Measurements from ENCODE around the gene SELENBP1. TPM values are rescaled to one million over a fixed set of nuclear protein-coding genes. Genes with fewer than 3 reads are reported as not detected.

Gene SELENBP1
- total RNA-seq, 2 experiments from 2014 or later = not detected

DNA sequence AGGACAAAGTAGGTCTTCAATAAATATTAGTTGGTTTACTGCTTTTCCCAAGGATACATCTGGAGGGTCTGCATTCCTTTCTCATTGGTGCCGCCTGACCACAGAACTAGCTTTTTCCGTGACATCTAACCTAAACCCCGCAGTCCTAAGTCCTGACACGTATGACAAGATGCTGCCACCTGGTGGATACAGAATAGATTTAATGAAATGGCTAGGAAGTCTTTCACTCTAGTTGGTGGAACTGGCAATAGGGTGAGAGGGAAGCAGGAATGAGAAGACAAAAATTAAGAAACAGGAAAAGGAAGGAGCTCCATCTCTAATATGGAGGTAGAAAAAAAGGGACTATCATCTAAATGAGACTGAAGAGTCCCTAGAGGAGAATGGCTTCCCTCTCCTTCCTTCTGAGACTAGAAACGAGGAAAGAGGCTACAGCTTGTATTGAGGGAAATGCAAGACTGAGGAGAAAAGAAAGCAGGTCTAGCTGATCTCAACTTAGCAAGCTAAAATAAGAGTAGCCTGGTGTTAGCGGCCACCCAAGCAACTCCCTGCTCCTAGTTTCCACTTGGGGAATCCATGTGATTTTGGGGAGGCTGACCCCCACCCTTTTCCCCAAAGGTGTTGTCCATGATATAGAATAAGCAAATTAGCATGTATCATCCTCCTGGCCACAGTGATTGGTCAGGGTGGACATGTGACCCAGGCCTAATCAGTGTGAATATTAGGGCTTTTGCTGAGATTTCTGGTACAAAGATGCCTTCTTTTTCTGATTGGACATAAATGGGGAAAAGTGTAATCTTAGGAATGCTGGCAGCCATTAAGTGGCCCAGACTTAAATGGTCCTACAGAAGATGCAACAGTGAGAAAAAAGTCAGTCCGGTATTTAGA, 31.4 kb downstream of the SELENBP1 start:
- ChIA-PET CTCF (interaction anchor here (0.5 to 11.2 kb wide), 49 partner anchors 8 to 543 kb away, joined by 3 to 229 read pairs (median 4); partner anchors contain the start of genes C1orf56, PI4KB, PIP5K1A and PSMD4), POLR2A (interaction anchor here (0.7 to 1.6 kb wide), 12 partner anchors 14 to 59 kb away, joined by 3 to 10 read pairs (median 4); partner anchors contain the start of genes PI4KB and ZNF687)
- H3K4me1 Mint-ChIP-seq (ENCODE audit: low read depth) = peaks cover 25% of the 10 kb centered on the region
- H3K36me3 Mint-ChIP-seq = peaks cover 12% of the 10 kb centered on the region
- peak; percentile 63 for DNase-seq
- peak overlapping the region; percentile 29 for H3K27ac Mint-ChIP-seq
- no peak overlapping the region for H3K4me3 Mint-ChIP-seq
- no peaks in the 10 kb centered on the region for H3K9me3 Mint-ChIP-seq
- intact Hi-C loops (cut with micrococcal nuclease) = loop anchor here (1.0 to 10.0 kb wide), 3 partner anchors 40 to 424 kb away; partner anchors contain the start of genes MRPL9 and ZNF687
- H3K27me3 Mint-ChIP-seq = no peaks in the 10 kb centered on the region

DNA sequence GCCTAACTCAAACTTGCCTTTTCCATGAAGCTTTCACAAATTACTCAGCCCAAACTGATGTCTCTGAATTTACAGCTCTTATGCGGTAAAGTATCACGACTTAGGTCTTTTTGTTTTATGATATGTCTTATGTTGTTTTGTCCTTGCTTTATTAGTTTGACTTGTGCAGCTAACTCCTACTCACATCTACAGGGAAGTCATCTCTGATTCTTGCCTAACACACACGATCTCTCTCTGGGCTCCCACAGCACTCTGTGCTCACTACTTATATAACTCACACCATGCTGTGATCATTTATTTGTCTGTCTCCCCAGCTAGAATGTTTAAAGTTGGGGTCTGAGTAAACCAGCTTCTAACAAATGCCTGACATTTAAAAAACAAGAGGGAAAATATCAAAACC, 35.9 kb downstream of the SELENBP1 start:
- Mint-ChIP-seq H3K27me3 (no peaks in the 10 kb centered on the region), H3K27ac (no peak overlapping the region), H3K4me1 (ENCODE audit: low read depth) (peaks cover 9% of the 10 kb centered on the region), H3K36me3 (no peaks in the 10 kb centered on the region), H3K4me3 (no peak overlapping the region), H3K9me3 (no peaks in the 10 kb centered on the region)
- CTCF ChIA-PET = interaction anchor here (1.0 to 11.2 kb wide), 3 partner anchors 25 to 37 kb away, joined by 3 to 229 read pairs (median 4); no protein-coding TSS in a partner anchor
- intact Hi-C loops (cut with micrococcal nuclease) = no loop called here
- DNase-seq = no peak
- POLR2A ChIA-PET = interaction anchor here (1.2 kb wide), 1 partner anchor 8 kb away, joined by 4 read pairs; no protein-coding TSS in a partner anchor

DNA sequence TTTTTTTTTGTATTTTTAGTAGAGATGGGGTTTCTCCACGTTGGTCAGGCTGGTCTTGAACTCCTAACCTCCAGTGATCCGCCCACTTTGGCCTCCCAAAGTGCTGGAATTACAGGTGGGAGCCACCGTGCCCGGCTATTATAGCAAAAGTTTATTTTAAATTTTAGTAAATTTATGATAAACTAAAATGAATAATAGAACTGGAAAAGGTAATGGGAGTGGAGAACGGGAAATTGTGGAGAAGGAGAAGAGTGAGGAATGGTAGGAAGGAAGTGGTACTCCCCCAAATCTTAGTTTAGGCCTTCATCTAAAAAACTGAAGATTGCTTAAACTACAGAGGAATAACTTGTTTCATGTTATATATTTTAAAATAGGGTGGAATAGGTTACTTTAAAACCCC, 37.7 kb downstream of the SELENBP1 start:
- H3K27me3 Mint-ChIP-seq = no peaks in the 10 kb centered on the region
- ChIA-PET CTCF (interaction anchor here (0.6 to 11.2 kb wide), 2 partner anchors 19 to 35 kb away, joined by 3 to 229 read pairs; no protein-coding TSS in a partner anchor), POLR2A (no interaction called here)

DNA sequence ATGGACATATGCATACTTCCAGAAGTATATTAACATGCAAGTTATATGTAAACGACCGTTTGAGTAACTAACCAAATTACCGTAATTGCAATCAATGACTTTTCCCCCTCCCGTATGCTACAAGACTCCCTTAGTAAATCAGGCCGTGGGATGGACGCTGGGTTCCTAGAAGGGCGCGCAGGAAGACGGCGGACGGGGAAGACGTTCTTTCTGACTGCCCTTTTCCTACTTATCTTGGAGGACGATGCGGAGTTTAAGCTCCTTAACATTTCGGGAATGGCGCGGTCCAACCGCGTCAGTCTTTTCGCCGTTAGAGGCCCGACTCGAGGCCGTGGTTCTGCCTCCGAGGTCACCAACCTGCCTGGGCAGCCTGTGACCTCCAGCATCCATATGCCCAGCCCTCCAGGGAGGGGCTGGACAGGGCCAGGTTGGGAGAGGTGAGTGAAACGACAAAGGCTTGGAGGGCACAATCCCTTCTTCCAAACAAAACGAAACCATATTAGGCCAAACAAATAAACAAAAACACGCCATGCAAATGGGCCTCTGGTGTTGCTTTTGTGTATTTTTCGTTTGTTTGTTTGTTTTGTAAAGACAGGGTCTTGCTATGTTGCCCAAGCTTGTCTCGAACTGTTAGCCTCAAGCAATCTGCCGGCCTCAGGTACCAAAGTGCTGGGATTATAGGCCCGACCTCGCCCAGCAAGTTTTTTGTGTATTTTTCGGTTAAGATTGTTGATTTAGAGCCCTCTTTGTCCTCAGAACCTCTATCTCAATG, 44.4 kb downstream of the SELENBP1 start:
- intact Hi-C loops (cut with micrococcal nuclease) = loop anchor here (1.0 to 5.0 kb wide), 4 partner anchors 17 to 131 kb away; partner anchors contain the start of genes PIP5K1A and RFX5

More for the DNA sequence above, 37.7 kb downstream of the SELENBP1 start:
- intact Hi-C loops (cut with micrococcal nuclease) = no loop called here
- Mint-ChIP-seq H3K9me3 (no peaks in the 10 kb centered on the region), H3K4me3 (no peak overlapping the region), H3K4me1 (ENCODE audit: low read depth) (peaks cover 1% of the 10 kb centered on the region), H3K27ac (no peak overlapping the region), H3K36me3 (no peaks in the 10 kb centered on the region)
- no peak for DNase-seq

DNA sequence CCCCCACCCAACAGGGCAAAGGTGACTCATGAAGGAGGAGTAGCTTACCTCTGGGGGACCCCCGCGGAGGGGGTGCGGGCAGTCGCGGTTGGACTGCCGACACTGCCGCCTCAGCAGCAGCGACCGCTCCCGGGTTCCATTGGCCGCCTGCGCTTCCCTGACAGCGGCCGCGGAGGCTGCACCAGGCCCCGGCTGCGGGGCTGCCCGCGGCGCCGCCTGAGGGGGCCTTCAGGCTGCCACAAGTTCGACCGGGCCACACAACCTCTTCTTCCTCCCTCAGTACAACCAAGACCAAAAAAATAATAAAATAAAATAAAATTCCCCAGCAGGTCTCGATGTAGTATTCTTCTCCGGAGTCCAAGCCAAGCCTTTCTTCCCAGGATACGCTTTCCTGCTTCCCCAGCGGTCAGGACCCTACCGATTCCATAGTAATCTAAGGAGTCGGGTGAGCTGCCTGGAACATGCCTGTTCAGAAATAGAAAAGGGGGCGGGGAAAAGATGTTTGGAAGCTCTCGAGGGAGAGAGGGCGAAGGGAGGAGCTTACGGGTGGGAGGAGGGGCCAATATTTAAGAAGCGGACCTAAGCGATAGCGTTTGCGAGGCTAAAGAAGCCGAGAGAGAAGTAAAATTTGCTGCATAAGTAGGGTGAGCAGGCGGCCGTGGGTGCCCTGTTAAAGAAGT, 45.1 kb downstream of the SELENBP1 start, which contains the start of gene PI4KB:
TSS of gene PI4KB (minus strand) at position 194 of the 680 bp plus-strand sequence. CDS start 10,935 bp downstream, outside the sequence.
- peak within 1 kb of the TSS; percentile 95 for H3K4me3 Mint-ChIP-seq
- ChIA-PET POLR2A (interaction anchor here (0.6 to 4.2 kb wide), 13 partner anchors 9 to 73 kb away, joined by 3 to 41 read pairs (median 4); partner anchors contain the start of genes PSMB4, PSMD4, RFX5 and ZNF687), CTCF (interaction anchor here (0.9 to 10.0 kb wide), 16 partner anchors 8 to 518 kb away, joined by 3 to 88 read pairs (median 3); partner anchors contain the start of genes PSMB4 and RFX5)
- peak within 1 kb of the TSS; percentile 89 for H3K27ac Mint-ChIP-seq
- DNase-seq = peak; percentile 93
- H3K27me3 Mint-ChIP-seq = no peaks in the 10 kb centered on the region
- H3K4me1 Mint-ChIP-seq (ENCODE audit: low read depth) = peaks cover 32% of the 10 kb centered on the region
- peaks cover 25% of the 10 kb centered on the region for H3K36me3 Mint-ChIP-seq
- intact Hi-C loops (cut with micrococcal nuclease) = loop anchor here (1.0 to 5.0 kb wide), 4 partner anchors 16 to 130 kb away; partner anchors contain the start of genes PIP5K1A and RFX5
- H3K9me3 Mint-ChIP-seq = no peaks in the 10 kb centered on the region

More for the DNA sequence above, 44.4 kb downstream of the SELENBP1 start:
- Mint-ChIP-seq H3K27me3 (no peaks in the 10 kb centered on the region), H3K4me1 (ENCODE audit: low read depth) (peaks cover 29% of the 10 kb centered on the region), H3K9me3 (no peaks in the 10 kb centered on the region), H3K36me3 (peaks cover 22% of the 10 kb centered on the region), H3K4me3 (peak overlapping the region; percentile 95), H3K27ac (peak overlapping the region; percentile 89)
- POLR2A ChIA-PET = interaction anchor here (0.8 to 4.2 kb wide), 8 partner anchors 8 to 74 kb away, joined by 3 to 41 read pairs (median 3); partner anchors contain the start of genes PSMB4, PSMD4, RFX5 and ZNF687
- CTCF ChIA-PET = interaction anchor here (0.9 to 10.0 kb wide), 13 partner anchors 8 to 518 kb away, joined by 3 to 88 read pairs (median 3); partner anchors contain the start of genes PSMB4 and RFX5
- peak; percentile 26 for DNase-seq

DNA sequence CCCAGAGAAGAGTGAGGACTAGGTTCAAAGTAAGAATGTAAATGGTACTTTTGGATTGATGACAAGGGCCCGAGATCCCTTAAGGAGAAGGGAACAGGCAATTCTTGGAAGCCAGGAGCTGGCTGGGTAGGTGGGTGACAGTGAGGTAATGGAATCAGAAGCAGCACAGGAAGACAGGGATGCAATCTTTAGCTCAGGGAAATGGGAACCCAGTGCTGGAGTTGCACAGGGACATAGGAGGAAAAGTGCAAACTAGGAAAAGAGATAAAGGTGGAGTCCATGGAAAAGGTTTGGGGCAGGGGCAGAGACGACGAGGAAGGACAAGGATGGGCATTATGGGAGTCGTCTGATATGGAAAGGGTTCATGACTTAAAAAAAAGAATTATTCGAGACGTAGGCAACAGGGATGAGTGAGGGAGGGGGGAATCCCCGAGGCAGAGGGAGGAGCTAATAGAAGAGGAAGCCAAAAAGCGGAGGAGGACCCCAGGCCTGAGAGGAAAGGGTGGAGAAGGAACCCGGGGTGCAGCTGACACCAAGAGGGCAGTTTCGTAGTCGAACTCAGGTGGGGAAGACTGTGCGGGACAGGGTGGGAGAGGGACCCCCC, 45.8 kb downstream of the SELENBP1 start:
- ChIA-PET CTCF (interaction anchor here (0.9 to 10.0 kb wide), 11 partner anchors 13 to 117 kb away, joined by 3 to 88 read pairs (median 3); partner anchors contain the start of gene PSMB4), POLR2A (interaction anchor here (0.6 to 4.2 kb wide), 10 partner anchors 13 to 72 kb away, joined by 3 to 41 read pairs (median 4); partner anchors contain the start of genes PSMD4, RFX5 and ZNF687)
- DNase-seq = peak; percentile 77
- H3K27ac Mint-ChIP-seq = peak overlapping the region; percentile 89
- no peaks in the 10 kb centered on the region for H3K27me3 Mint-ChIP-seq
- peaks cover 37% of the 10 kb centered on the region for H3K4me1 Mint-ChIP-seq (ENCODE audit: low read depth)
- peak overlapping the region; percentile 95 for H3K4me3 Mint-ChIP-seq
- intact Hi-C loops (cut with micrococcal nuclease) = loop anchor here (1.0 to 5.0 kb wide), 4 partner anchors 15 to 129 kb away; partner anchors contain the start of genes PIP5K1A and RFX5
- peaks cover 28% of the 10 kb centered on the region for H3K36me3 Mint-ChIP-seq
- H3K9me3 Mint-ChIP-seq = no peaks in the 10 kb centered on the region

DNA sequence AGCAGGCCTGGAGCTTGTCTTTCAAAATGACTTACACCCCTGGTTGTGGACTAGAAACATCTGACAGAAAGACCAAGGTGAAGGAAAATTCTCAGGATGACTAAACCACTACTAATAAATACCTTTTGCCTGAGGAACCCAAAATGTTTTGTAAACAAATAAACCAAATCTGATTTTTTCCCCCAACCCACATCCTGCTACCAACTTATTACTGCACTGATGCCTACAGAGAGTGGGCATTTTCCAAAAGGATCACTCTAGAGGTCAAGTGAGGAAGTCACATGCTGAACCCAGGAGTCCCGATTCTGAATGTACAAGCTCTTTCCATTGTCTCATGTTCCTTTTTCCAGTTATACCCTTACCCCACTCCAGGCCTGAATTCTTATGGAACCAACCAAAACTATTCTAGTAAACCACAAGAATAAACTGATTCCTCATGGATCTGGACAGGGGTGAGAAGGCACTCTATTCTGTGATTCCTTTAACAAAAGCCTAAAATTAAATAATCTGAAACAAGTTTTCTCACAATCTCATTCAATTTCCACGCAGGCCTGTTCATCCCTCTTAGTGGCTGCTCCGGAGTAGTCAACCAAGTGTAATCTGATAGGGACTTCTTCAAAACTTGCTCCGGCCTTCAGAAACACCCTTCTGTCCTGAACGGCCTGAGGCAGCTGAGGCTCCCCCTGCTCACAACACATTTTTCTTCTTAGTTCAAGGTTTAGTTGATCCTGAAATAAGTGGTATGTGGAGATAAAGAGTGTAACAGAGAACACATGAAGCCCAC, 46.7 kb downstream of the SELENBP1 start:
- peak overlapping the region; percentile 95 for H3K4me3 Mint-ChIP-seq

DNA sequence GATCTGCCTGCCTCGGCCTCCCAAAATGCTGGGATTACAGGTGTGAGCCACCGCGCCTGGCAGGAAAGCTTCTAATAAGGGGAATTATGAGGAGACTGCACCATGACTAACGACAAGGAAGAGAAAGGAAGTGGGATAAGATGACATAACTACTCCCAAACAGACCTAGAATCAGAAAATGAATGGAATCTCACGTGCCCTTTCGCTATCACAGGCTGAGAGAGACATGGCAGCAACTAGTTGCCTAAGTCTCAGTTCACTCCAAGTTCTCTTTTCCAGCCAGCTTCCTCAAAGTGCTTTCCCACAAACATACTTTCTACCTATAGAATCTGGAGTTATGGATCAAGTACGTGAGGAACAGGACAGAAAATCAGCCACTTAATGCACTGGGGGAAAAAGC, 47.3 kb downstream of the SELENBP1 start:
- peaks cover 44% of the 10 kb centered on the region for H3K4me1 Mint-ChIP-seq (ENCODE audit: low read depth)
- no peaks in the 10 kb centered on the region for H3K27me3 Mint-ChIP-seq
- DNase-seq = no peak
- no peaks in the 10 kb centered on the region for H3K9me3 Mint-ChIP-seq
- intact Hi-C loops (cut with micrococcal nuclease) = loop anchor here (5.0 kb wide), 1 partner anchor 128 kb away; the partner anchor contains the start of gene PIP5K1A
- H3K36me3 Mint-ChIP-seq = peaks cover 33% of the 10 kb centered on the region
- CTCF ChIA-PET = interaction anchor here (10.0 kb wide), 1 partner anchor 15 kb away, joined by 88 read pairs; no protein-coding TSS in a partner anchor
- no peak overlapping the region for H3K4me3 Mint-ChIP-seq
- peak overlapping the region; percentile 38 for H3K27ac Mint-ChIP-seq
- POLR2A ChIA-PET = interaction anchor here (4.2 kb wide), 1 partner anchor 14 kb away, joined by 41 read pairs; no protein-coding TSS in a partner anchor

More for the DNA sequence above, 46.7 kb downstream of the SELENBP1 start:
- no peak for DNase-seq
- CTCF ChIA-PET = interaction anchor here (2.0 to 10.0 kb wide), 2 partner anchors 14 to 45 kb away, joined by 7 to 88 read pairs; no protein-coding TSS in a partner anchor
- no peaks in the 10 kb centered on the region for H3K27me3 Mint-ChIP-seq
- H3K9me3 Mint-ChIP-seq = no peaks in the 10 kb centered on the region
- peaks cover 28% of the 10 kb centered on the region for H3K36me3 Mint-ChIP-seq
- POLR2A ChIA-PET = interaction anchor here (1.0 to 4.2 kb wide), 7 partner anchors 12 to 73 kb away, joined by 3 to 41 read pairs (median 4); partner anchors contain the start of gene PSMD4
- H3K4me1 Mint-ChIP-seq (ENCODE audit: low read depth) = peaks cover 38% of the 10 kb centered on the region
- H3K27ac Mint-ChIP-seq = peak overlapping the region; percentile 89
- intact Hi-C loops (cut with micrococcal nuclease) = loop anchor here (5.0 kb wide), 1 partner anchor 129 kb away; the partner anchor contains the start of gene PIP5K1A

DNA sequence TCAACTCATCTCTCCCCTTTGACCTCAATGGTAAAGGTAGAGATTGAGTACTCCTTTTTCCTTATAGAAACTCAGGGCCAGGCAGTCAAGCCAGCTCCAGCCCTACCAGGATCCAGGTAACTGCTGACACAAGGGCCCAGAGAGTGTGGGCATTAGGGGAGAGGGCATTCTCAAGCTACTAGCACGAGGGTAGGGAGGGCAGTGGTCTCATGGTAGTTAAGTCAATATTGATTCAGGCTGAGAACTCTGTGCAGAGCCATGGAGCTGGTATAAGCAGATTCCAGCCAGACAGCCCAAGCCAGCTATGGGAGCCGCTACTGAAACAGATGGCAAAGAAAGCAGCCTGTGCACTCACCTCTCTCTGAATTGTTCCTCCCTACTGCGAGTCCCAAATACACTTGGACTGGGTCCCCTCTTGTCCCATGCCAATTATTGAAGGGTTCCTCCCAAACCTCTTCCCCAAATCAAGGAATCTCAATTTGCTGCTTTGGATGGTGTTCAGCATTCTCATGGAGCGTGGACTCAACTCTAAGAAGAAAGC, 48.0 kb downstream of the SELENBP1 start:
- intact Hi-C loops (cut with micrococcal nuclease) = no loop called here
- Mint-ChIP-seq H3K4me1 (ENCODE audit: low read depth) (peaks cover 47% of the 10 kb centered on the region), H3K36me3 (peaks cover 36% of the 10 kb centered on the region), H3K4me3 (no peak overlapping the region), H3K27me3 (no peaks in the 10 kb centered on the region), H3K27ac (no peak overlapping the region), H3K9me3 (no peaks in the 10 kb centered on the region)
- CTCF ChIA-PET = interaction anchor here (0.9 to 10.0 kb wide), 2 partner anchors 13 to 15 kb away, joined by 6 to 88 read pairs; no protein-coding TSS in a partner anchor
- POLR2A ChIA-PET = interaction anchor here (1.9 to 4.2 kb wide), 2 partner anchors 13 kb away, joined by 12 to 41 read pairs; no protein-coding TSS in a partner anchor
- DNase-seq = no peak

Measured in activated CD4-positive, alpha-beta memory T cell treated with anti-CD3 and anti-CD28 coated beads for 36 hours (primary cell).